CD4-positive, alpha-beta T cell treated with Interleukin-15 for 4 hours (primary cell): ENCODE measurements around the gene GNAI3.

ENCODE experiments used
- DNase-seq: peaks from one replicate; pipeline ENCODE4 v3.0.0-alpha.2; 2020; ENCODE audit warnings: low spot score

GNAI3 gene

GRCh38 chr1:109546311-109547109 is 1.9 kb upstream of the GNAI3 start:
- peak; percentile 89 for DNase-seq

- no peak for DNase-seq
These were observed 723 bp upstream of the GNAI3 start for GRCh38 chr1:109547463-109548320.

- DNase-seq, result no peak
These were observed 8.1 kb downstream of the GNAI3 start for GRCh38 chr1:109556563-109556962.

- DNase-seq, result no peak
These were observed 9.1 kb downstream of the GNAI3 start for GRCh38 chr1:109557520-109557919.

GRCh38 chr1:109559995-109560394 is 11.6 kb downstream of the GNAI3 start:
- DNase-seq, result no peak

- no peak for DNase-seq
These were observed 15.9 kb downstream of the GNAI3 start for GRCh38 chr1:109564194-109564878.

- no peak for DNase-seq
These were observed 16.8 kb downstream of the GNAI3 start for GRCh38 chr1:109565241-109565640.

GRCh38 chr1:109566982-109567381 is 18.6 kb downstream of the GNAI3 start:
- DNase-seq, result no peak

GRCh38 chr1:109567877-109568672 is 19.7 kb downstream of the GNAI3 start:
- no peak for DNase-seq

GRCh38 chr1:109569323-109569722 is 20.9 kb downstream of the GNAI3 start:
- no peak for DNase-seq

GRCh38 chr1:109570414-109570813 is 22.0 kb downstream of the GNAI3 start:
- DNase-seq, result no peak

- no peak for DNase-seq
These were observed 25.4 kb downstream of the GNAI3 start for GRCh38 chr1:109573785-109574184.

GRCh38 chr1:109578947-109579443 is 30.6 kb downstream of the GNAI3 start:
- DNase-seq, result no peak

- no peak for DNase-seq
These were observed 31.1 kb downstream of the GNAI3 start for GRCh38 chr1:109579491-109579890.

GRCh38 chr1:109582021-109582420 is 33.6 kb downstream of the GNAI3 start:
- no peak for DNase-seq

- DNase-seq, result no peak
These were observed 36.4 kb downstream of the GNAI3 start for GRCh38 chr1:109584766-109585165.

- no peak for DNase-seq
These were observed 37.6 kb downstream of the GNAI3 start for GRCh38 chr1:109586055-109586454.

GRCh38 chr1:109589177-109589576 is 40.8 kb downstream of the GNAI3 start:
- DNase-seq, result no peak

GRCh38 chr1:109589679-109590078 is 41.3 kb downstream of the GNAI3 start:
- DNase-seq, result no peak

- no peak for DNase-seq
These were observed 44.5 kb downstream of the GNAI3 start for GRCh38 chr1:109592916-109593315.

- DNase-seq, result no peak
These were observed 47.1 kb downstream of the GNAI3 start for GRCh38 chr1:109595531-109595930.

GRCh38 chr1:109598156-109598555 is 49.7 kb downstream of the GNAI3 start:
- no peak for DNase-seq
